HEK293 (cell line): ENCODE data around the gene ZMYM1.
"Not testable (repeated sequence)": the region's sequence is repeated elsewhere in the genome, so short reads cannot be mapped to it uniquely, and the experiment has no call there.

Experiments used
- CTCF ChIA-PET: fragments of 350-600 bp; formaldehyde crosslinking; extraction: SDS; loops from one replicate; lab custom pipeline; 2021; ENCODE audit warnings: antibody characterized with exemption; lab: Yijun Ruan, JAX
- POLR2A ChIA-PET: fragments of 300-600 bp; formaldehyde crosslinking; extraction: SDS; loops from one replicate; lab custom pipeline; 2020; ENCODE audit warnings: antibody characterized with exemption, inconsistent platforms; lab: Yijun Ruan, JAX
- H3K27ac ChIP-seq: fragments of 200-500 bp; sonication (Bioruptor generic); 2 replicates; pipeline ENCODE4 v1.5.1; 2014; ENCODE audit warnings: low read depth, low read length, control low read depth, inconsistent platforms; ENCODE audit errors: extremely low read depth
- H3K36me3 ChIP-seq, 2 experiments: fragments of 200-500 bp in 1 of 2; sonication (Bioruptor generic) in 1 of 2; 1 replicate in 1 of 2; 2 replicates in 1 of 2; pipeline ENCODE4 v1.5.1; 2014 to 2017; ENCODE audit warnings: inconsistent platforms in 2 of 2, low read length in 2 of 2; ENCODE audit not compliant: control insufficient read depth in 2 of 2, insufficient read depth in 1 of 2
- H3K4me1 ChIP-seq: fragments of 200-500 bp; sonication (Bioruptor generic); 2 replicates; pipeline ENCODE4 v1.5.1; 2014; ENCODE audit warnings: mild to moderate bottlenecking, low read length, inconsistent platforms; ENCODE audit not compliant: control insufficient read depth, insufficient read depth
- H3K4me3 ChIP-seq: 2 replicates; pipeline ENCODE4 v1.5.1; 2011; ENCODE audit warnings: low read depth, mild to moderate bottlenecking, control low read depth, low read length, moderate library complexity
- H3K9me3 ChIP-seq: fragments of 200-500 bp; sonication (Bioruptor generic); 2 replicates; pipeline ENCODE4 v1.5.1; 2014; ENCODE audit warnings: low read depth, low read length, inconsistent platforms; ENCODE audit not compliant: control insufficient read depth, insufficient read depth
- ATF2 ChIP-seq: fragments of 450-650 bp; formaldehyde crosslinking; IDR thresholded peaks from 2 replicates; pipeline ENCODE4 v1.5.1; 2016; ENCODE audit warnings: missing biosample characterization, missing genetic modification characterization, low read depth
- BCL11A ChIP-seq: fragments of 450-650 bp; formaldehyde crosslinking; IDR thresholded peaks from 2 replicates; pipeline ENCODE4 v1.5.1; 2016; ENCODE audit warnings: low read depth, missing biosample characterization, missing genetic modification characterization
- PRDM1 ChIP-seq: fragments of 450-650 bp; formaldehyde crosslinking; IDR thresholded peaks from 2 replicates; pipeline ENCODE4; 2016; ENCODE audit warnings: missing biosample characterization, missing genetic modification characterization
- PRDM10 ChIP-seq: fragments of 450-650 bp; formaldehyde crosslinking; IDR thresholded peaks from 2 replicates; pipeline ENCODE4 v1.5.1; 2016; ENCODE audit warnings: missing biosample characterization, missing genetic modification characterization
- SCRT2 ChIP-seq: fragments of 450-650 bp; formaldehyde crosslinking; IDR thresholded peaks from 2 replicates; pipeline ENCODE4 v1.5.1; 2016; ENCODE audit warnings: missing biosample characterization, missing genetic modification characterization
- SP2 ChIP-seq: fragments of 450-650 bp; formaldehyde crosslinking; IDR thresholded peaks from 2 replicates; pipeline ENCODE4 v1.5.1; 2016; ENCODE audit warnings: missing biosample characterization, missing genetic modification characterization
- ZNF146 ChIP-seq: fragments of 450-650 bp; formaldehyde crosslinking; IDR thresholded peaks from 2 replicates; pipeline ENCODE4 v1.5.1; 2016; ENCODE audit warnings: missing biosample characterization, missing genetic modification characterization
- ZNF341 ChIP-seq: fragments of 450-650 bp; formaldehyde crosslinking; IDR thresholded peaks from 2 replicates; pipeline ENCODE4; 2016; ENCODE audit warnings: low read depth, missing biosample characterization, missing genetic modification characterization
- ZNF629 ChIP-seq: fragments of 450-650 bp; formaldehyde crosslinking; IDR thresholded peaks from 2 replicates; pipeline ENCODE4 v1.5.1; 2017; ENCODE audit warnings: missing biosample characterization, missing genetic modification characterization
- ZNF776 ChIP-seq: fragments of 450-650 bp; formaldehyde crosslinking; IDR thresholded peaks from 2 replicates; pipeline ENCODE4 v1.5.0; 2017; ENCODE audit warnings: missing biosample characterization, missing genetic modification characterization, borderline replicate concordance
- ZNF792 ChIP-seq: fragments of 450-650 bp; formaldehyde crosslinking; IDR thresholded peaks from 2 replicates; pipeline ENCODE4 v1.5.1; 2016; ENCODE audit warnings: missing biosample characterization, missing genetic modification characterization
- ZSCAN23 ChIP-seq: fragments of 450-650 bp; formaldehyde crosslinking; IDR thresholded peaks from 2 replicates; pipeline ENCODE4 v1.5.1; 2016; ENCODE audit warnings: missing biosample characterization, missing genetic modification characterization

Gene ZMYM1

GRCh38 chr1:35049116-35049515 lies 30.1 kb upstream of the ZMYM1 start:
- ChIA-PET POLR2A (no interaction called here), CTCF (interaction anchor here (0.5 to 0.6 kb wide), 2 partner anchors 189 to 196 kb away, joined by 3 read pairs; partner anchors contain the start of gene SMIM12)
- no peaks in the 10 kb centered on the region for H3K4me1 ChIP-seq
- no peak overlapping the region for H3K4me3 ChIP-seq
- no peak overlapping the region for H3K27ac ChIP-seq
- no peaks in the 10 kb centered on the region for H3K9me3 ChIP-seq
- H3K36me3 ChIP-seq = no peaks in the 10 kb centered on the region
- TF ChIP-seq PRDM1 (tag by site-specific recombination) = no peak
- no peak for TF ChIP-seq ZNF792 (tag by site-specific recombination)
- no peak for TF ChIP-seq ZNF776 (tag by site-specific recombination)

- H3K4me1 ChIP-seq = no peaks in the 10 kb centered on the region
- no peaks in the 10 kb centered on the region for H3K9me3 ChIP-seq
- ChIA-PET POLR2A (no interaction called here), CTCF (no interaction called here)
- no peak for TF ChIP-seq SP2 (tag by site-specific recombination)
- no peak for TF ChIP-seq ZSCAN23
- 0 out of 2 replicates have a peak, but pooled peaks have one; percentile 19 for TF ChIP-seq ATF2 (tag by site-specific recombination)
- H3K36me3 ChIP-seq = no peaks in the 10 kb centered on the region
- no peak overlapping the region for H3K4me3 ChIP-seq
- H3K27ac ChIP-seq = no peak overlapping the region
These were observed 25.8 kb upstream of the ZMYM1 start for GRCh38 chr1:35053433-35053832.

GRCh38 chr1:35054282-35054681 lies 24.9 kb upstream of the ZMYM1 start:
- H3K36me3 ChIP-seq, H3K4me1 ChIP-seq, H3K27ac ChIP-seq, H3K9me3 ChIP-seq, CTCF ChIA-PET, H3K4me3 ChIP-seq: not testable (repeated sequence)
- TF ChIP-seq ZNF146 (tag by site-specific recombination) = peak; percentile 85
- TF ChIP-seq, all 188 proteins: peak for 1; not testable (repeated sequence) for 187
- POLR2A ChIA-PET = not testable (repeated sequence)

- POLR2A ChIA-PET, H3K27ac ChIP-seq, H3K9me3 ChIP-seq, H3K4me1 ChIP-seq, H3K36me3 ChIP-seq, H3K4me3 ChIP-seq: not testable (repeated sequence)
- CTCF ChIA-PET = interaction anchor here (0.6 kb wide), 1 partner anchor 177 kb away, joined by 3 read pairs; no protein-coding TSS in a partner anchor
These were observed 20.9 kb upstream of the ZMYM1 start for GRCh38 chr1:35058321-35058720.

GRCh38 chr1:35058988-35059387 lies 20.2 kb upstream of the ZMYM1 start:
- TF ChIP-seq ATF2 (tag by site-specific recombination) = peak; percentile 14; the same call in 1 of the 2 replicates
- TF ChIP-seq ZNF341 (tag by site-specific recombination) = no peak
- TF ChIP-seq SCRT2 (tag by site-specific recombination) = 0 out of 2 replicates have a peak, but pooled peaks have one; percentile 26
- peak; percentile 46; the same call in 1 of the 2 replicates for TF ChIP-seq ZNF629 (tag by site-specific recombination)
- TF ChIP-seq BCL11A (tag by site-specific recombination) = no peak
- TF ChIP-seq PRDM10 (tag by site-specific recombination) = peak; percentile 37; the same call in 1 of the 2 replicates
- Histone ChIP-seq H3K27ac (no peak overlapping the region), H3K36me3 (no peaks in the 10 kb centered on the region), H3K4me3 (no peak overlapping the region), H3K9me3 (no peaks in the 10 kb centered on the region), H3K4me1 (no peaks in the 10 kb centered on the region)
- CTCF ChIA-PET = no interaction called here
- POLR2A ChIA-PET = no interaction called here
